22Rv1 (cell line): ENCODE data around the gene WDR53.
A peak's percentile ranks its signal among the peaks of the same experiment; 100 is the strongest.

Source experiments
- ZFX ChIP-seq: fragments of 450-650 bp; IDR thresholded peaks from 2 replicates; pipeline ENCODE4 v1.6.1; 2017; ENCODE audit warnings: antibody characterized with exemption, borderline replicate concordance
- TF ChIP-seq, protein P1 (sequence below): fragments of 450-650 bp; IDR thresholded peaks from 2 replicates; pipeline ENCODE4 v1.5.1; 2017; ENCODE audit warnings: mild to moderate bottlenecking

DNA sequence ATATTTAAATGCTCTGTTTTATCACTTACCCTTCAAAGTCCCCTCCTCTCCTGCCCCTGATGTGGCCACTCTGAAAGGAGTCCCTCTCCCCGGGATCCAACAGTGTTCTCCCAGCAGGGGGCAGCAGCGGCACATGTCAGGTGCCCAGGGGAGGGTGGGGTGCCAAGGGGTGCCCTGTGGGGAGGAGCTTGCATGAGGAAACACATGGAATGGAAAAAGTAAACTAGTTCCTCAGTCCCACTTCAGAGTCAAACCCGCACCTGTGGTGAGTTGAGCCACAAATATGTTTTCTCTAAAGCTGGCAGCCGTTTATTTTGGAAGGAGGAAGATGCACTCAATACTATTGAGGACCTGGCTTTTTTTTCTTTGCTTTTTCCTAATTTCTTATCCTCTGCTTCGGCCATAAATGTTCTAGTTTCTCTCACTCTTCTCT, 41.0 kb upstream of the WDR53 start:
- TF ChIP-seq, protein P1, sequence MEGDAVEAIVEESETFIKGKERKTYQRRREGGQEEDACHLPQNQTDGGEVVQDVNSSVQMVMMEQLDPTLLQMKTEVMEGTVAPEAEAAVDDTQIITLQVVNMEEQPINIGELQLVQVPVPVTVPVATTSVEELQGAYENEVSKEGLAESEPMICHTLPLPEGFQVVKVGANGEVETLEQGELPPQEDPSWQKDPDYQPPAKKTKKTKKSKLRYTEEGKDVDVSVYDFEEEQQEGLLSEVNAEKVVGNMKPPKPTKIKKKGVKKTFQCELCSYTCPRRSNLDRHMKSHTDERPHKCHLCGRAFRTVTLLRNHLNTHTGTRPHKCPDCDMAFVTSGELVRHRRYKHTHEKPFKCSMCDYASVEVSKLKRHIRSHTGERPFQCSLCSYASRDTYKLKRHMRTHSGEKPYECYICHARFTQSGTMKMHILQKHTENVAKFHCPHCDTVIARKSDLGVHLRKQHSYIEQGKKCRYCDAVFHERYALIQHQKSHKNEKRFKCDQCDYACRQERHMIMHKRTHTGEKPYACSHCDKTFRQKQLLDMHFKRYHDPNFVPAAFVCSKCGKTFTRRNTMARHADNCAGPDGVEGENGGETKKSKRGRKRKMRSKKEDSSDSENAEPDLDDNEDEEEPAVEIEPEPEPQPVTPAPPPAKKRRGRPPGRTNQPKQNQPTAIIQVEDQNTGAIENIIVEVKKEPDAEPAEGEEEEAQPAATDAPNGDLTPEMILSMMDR: peak; percentile 84
- TF ChIP-seq ZFX: no peak
